ENCODE measurements around the gene DOP1B.
"Not testable (repeated sequence)": the region's sequence is repeated elsewhere in the genome, so short reads cannot be mapped to it uniquely, and the experiment has no call there.

The DOP1B gene

GRCh38 chr21:36156815-36157670, at the start of gene DOP1B:
Gene DOP1B (plus strand): TSS chr21:36156824. CDS start chr21:36164734, 7,910 bp downstream.
- no peak for DNase-seq

GRCh38 chr21:36109868-36110267, 46.8 kb upstream of the DOP1B start:
- DNase-seq: no peak

DNA sequence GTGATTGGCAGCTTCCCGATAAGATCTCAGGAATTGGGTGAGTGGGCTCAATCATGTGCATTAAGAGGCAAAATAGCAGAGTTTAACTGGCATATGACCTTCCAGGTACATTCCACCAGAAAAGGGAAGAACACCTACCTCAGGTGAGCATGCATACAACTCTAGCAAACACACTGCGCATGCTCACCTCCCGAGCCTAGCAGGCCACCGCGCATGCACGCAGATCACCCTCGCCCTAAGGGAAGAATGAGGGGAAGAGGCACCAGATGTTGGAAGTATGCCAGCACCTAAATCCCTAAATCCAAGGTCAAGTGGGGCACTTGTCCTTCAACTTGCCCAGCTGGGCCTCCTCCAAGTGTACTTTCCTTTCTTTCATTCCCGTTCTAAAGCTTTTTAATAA, 45.4 kb upstream of the DOP1B start:
- DNase-seq: no peak

DNA sequence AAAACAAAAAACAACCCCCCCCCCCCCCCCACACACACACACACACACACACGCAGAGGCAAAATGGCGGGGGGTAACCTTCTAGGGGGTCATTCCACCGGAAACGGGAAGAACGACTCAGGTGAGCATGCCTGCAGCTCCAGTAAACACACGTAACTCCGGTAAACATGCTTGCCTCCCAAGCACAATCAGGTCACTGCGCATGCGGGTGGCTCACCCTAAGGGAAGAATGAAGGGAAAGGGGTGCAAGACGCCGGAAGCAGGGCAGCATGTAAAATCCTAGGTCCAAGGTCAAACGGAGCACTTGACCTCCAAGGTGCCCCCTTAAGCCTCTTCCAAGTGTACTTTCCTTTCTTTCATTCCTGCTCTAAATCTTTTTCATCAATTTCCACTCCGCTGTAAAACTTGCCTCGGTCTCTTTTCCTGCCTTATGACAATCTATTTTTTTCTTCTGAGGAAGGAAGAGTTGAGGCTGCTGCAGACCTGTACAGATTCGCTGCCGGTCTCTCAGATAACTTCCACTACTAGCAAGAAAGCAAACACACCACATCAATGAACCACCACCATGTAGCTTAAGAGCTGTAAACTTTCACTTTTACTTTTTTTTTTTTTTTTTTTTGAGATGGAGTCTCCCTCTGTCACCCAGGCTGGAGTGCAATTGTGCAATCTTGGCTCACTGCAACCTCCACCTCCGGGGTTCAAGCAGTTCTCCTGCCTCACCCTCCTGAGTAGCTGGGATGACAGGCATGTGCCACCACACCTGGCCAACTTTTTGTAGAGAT, 42.8 kb upstream of the DOP1B start:
- no peak for DNase-seq

DNA sequence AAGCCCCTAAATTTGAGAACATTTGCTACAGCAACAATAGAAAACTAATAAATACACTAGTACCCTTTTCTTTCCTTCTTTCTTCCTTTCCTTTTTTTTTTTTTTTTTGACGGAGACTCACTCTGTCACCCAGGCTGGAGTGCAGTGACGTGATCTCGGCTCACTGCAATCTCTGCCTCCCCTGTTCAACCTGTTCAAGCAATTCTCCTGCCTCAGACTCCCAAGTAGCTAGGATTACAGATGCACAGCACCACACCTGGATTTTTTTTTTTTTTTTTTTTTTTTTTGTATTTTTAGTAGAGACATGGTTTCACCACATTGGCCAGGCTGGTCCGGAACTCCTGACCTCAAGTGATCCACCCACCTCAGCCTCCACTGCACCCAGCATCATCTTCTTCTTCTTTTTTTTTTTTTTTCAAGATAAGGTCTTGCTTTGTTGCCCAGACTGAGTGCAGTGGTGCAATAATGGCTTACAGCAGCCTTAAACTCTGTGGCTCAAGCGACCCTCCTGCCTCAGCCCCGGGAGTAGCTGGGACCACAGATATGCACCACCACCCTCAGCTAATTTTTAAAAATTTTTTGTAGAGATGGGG, 41.4 kb upstream of the DOP1B start:
- no peak for DNase-seq

DNA sequence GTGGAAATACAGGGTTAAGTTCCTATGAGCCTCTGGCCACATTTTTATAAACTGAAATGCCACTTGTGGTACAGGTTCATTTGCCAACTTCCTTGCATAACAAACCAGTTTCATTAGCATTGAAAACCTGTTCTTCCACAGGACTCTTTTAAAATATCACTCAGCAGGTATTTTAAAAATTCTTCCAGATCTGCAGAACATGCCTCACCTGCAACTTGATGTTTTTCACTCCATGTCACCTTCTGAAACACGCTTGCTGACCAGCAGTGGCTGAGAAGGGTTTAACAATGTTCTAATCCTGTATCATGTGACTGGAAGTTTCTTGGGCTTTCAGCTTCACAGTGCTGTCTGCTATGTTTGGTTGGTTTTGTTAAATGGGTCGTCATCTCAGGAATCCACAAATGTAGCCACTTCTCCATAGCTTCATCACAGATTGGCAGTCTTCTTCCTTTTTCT, 39.3 kb upstream of the DOP1B start:
- DNase-seq: no peak

DNA sequence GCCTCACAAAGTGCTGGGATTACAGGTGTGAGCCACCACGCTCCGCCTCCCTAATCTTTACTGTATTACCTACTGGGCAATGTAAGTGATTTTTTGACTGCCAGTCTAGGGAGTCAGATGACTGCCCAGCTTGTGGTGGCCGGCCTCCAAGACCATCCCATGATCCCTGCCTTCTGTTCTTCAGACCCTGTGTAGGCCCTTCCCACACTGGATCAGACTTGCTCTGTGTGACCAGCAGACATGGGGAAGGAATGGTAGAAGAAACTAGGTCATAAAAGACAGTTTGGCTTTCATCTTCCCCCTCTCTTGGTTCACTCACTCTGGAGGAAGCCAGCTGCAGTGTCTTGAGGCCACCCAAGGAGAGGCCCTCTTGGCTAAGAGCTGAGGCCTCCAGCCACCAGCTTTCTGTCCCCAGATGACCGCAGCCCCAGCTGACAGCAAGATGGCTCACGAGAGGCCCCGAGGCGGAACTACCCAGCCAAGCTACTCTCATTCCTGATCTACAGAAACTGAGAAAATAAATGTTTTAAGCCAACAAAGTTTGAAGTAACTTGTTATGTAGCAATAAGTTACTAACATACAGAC, 36.2 kb upstream of the DOP1B start:
- DNase-seq: no peak

GRCh38 chr21:36122977-36123376, 33.6 kb upstream of the DOP1B start:
- no peak for DNase-seq

DNA sequence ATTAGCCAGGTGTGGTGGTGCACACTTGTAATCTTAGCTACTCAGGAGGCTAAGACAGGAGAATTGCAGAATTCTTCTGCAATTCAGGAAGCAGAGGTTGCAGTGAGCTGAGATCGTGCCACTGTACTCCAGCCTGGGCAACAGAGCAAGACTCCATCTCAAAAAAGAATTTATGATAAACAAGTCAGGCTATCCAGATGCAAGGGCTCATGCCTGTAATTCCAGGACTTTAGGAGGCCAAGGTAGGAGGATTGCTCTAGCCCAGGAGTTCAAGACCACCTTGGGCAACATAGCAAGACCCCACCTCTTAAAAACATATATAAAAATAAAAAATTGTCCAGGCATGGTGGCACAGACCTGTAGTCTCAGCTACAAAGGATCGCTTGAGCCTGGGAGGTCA, 32.2 kb upstream of the DOP1B start:
- no peak for DNase-seq

GRCh38 chr21:36125512-36126207, 31.0 kb upstream of the DOP1B start:
- peak; percentile 22 for DNase-seq

GRCh38 chr21:36126208-36126565, 30.4 kb upstream of the DOP1B start:
- DNase-seq: no peak

- DNase-seq: no peak
These were observed 30.0 kb upstream of the DOP1B start for GRCh38 chr21:36126621-36127110.

DNA sequence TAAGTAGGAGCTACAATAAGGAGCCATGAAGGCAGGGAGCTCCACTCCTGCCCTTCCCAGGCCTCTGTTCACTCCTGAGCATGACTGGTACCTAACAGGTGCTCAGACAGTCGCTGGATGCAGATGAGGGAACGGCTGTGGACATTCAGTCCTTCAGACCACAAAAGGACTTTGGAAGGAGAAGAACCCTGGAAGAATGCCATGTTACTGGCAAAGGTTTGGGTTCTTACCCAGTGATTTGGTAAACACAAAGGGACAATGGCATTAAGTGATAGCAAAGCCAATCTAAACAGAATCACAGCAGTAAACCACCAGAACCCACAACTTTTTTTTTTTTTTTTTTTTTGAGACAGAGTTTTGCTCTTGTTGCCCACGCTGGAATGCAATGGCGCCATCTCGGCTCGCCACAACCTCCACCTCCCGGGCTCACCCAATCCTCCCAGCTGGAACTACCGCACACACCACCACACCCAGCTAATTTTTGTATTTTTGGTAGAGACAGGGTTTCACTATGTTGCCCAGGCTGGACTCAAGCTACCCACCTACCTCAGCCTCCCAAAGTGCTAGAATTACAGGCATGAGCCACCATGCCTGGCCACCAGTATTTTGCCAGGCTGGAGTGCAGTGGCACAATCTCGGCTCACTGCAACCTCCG, 29.2 kb upstream of the DOP1B start:
- DNase-seq: no peak

- no peak for DNase-seq
These were observed 28.6 kb upstream of the DOP1B start for GRCh38 chr21:36127977-36128376.

DNA sequence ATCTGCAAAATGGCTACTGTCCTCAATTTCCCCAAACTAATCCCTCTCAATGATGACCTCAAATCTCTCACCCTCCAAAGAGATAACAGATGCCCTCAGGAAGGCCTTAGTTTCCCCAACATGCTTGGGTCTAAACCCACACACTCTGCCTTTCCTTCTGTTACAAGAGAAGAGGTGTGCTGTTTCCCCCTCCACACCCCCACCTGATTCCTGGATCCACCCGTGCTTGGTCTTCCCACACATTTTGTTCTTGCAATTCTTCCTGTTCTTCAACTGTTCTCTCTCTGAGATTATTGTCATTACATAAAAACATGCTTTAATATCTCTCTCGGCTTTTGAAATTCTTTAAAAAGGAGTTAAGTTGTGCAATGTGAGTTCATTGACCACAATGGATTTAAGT, 27.4 kb upstream of the DOP1B start:
- no peak for DNase-seq

- not testable (repeated sequence) for DNase-seq
These were observed 26.2 kb upstream of the DOP1B start for GRCh38 chr21:36130414-36130762.

GRCh38 chr21:36130839-36131238, 25.8 kb upstream of the DOP1B start:
- not testable (repeated sequence) for DNase-seq

DNA sequence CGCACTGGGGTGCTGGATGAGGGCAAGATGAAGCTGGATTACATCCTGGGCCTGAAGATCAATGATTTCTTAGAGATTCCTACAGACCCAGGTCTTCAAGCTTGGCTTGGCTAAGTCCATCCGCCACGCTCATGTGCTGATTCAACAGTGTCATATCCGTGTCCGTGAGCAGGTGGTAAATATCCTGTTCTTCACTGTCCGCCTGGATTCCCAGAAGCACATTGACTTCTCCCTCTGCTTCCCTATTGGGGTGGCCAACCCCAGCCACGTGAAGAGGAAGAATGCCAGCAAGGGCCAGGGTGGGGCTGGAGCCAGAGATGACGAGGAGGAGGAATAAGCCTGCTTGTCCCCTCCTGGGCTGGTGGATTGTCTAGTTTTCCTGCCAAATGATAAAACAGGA, 23.9 kb upstream of the DOP1B start:
- no peak for DNase-seq

DNA sequence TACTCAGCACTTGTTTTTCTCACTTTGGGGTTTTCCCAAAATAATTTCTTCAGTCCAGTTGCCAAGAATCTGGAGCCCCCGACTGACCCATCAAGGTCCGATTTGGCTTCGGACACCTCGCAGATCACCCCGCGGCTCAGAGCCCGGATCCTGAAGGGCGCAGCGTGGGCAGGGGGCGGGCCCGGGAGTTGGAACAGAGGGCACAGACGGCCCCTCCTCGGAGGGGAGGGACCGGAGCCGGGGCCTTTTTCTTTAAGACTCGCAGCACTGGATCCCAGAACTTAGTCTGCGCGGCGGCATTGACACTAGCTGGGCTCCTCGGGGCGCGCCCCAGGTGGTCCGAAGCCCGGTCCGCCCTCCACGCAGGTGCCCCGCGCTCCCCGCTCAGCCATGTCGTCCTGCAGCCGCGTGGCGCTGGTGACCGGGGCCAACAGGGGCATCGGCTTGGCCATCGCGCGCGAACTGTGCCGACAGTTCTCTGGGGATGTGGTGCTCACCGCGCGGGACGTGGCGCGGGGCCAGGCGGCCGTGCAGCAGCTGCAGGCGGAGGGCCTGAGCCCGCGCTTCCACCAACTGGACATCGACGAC, 21.7 kb upstream of the DOP1B start, which contains the start of gene CBR3:
TSS of gene CBR3 (plus strand) at position 277 of the 588 bp plus-strand sequence. CDS start at position 391, 114 bp downstream.
- DNase-seq: peak; percentile 60

GRCh38 chr21:36135391-36136102, 21.1 kb upstream of the DOP1B start:
- DNase-seq: peak; percentile 88

- not testable (repeated sequence) for DNase-seq
These were observed 16.8 kb upstream of the DOP1B start for GRCh38 chr21:36139791-36140190.
